M059J (cell line): ENCODE data around the gene HDAC4. TPM values are rescaled to one million over a fixed set of nuclear protein-coding genes. Genes with fewer than 3 reads are reported as not detected.
A peak's percentile ranks its signal among the peaks of the same experiment; 100 is the strongest.

Experiments
- DNase-seq: peaks from one replicate; pipeline ENCODE4 v3.0.0-alpha.2; 2012; ENCODE audit warnings: low read depth
- total RNA-seq: library from RNA; depleted of rRNA; stranded (reverse); fragments of >200 nt; shearing (Covaris generic); gene quantifications from 2 replicates; pipeline ENCODE4 v1.2.3, GENCODE V29; 2014

Gene HDAC4
- total RNA-seq, 1 experiment from 2014 or later = 3.9 TPM

DNA sequence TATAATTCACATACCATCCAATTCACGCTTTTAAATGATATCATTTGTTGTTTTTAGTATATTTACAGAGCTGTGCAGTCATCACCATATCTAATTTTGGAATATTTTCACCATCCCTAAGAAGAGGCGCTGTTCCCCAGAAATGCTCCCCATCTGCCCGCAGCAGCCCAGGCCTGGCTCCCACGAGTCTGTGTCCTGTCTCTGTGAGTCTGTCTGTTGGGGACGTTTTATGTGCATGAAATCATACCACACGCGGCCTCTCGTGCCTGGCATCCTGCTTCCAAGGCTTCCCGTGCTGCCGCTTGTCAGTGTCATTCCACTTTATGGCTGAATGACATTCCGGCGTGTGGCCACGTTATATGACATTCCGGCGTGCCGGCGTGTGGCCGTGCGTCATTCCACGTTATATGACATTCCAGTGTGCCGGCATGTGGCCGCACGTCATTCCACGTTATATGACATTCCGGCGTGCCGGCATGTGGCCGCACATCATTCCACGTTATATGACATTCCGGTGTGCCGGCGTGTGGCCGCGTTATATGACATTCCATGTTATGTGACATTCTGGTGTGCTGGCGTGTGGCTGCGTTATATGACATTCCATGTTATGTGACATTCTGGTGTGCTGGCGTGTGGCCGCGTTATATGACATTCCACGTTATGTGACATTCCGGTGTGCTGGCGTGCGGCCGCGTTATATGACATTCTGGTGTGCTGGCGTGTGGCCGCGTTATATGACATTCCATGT, 276.5 kb downstream of the HDAC4 start:
- DNase-seq = no peak

DNA sequence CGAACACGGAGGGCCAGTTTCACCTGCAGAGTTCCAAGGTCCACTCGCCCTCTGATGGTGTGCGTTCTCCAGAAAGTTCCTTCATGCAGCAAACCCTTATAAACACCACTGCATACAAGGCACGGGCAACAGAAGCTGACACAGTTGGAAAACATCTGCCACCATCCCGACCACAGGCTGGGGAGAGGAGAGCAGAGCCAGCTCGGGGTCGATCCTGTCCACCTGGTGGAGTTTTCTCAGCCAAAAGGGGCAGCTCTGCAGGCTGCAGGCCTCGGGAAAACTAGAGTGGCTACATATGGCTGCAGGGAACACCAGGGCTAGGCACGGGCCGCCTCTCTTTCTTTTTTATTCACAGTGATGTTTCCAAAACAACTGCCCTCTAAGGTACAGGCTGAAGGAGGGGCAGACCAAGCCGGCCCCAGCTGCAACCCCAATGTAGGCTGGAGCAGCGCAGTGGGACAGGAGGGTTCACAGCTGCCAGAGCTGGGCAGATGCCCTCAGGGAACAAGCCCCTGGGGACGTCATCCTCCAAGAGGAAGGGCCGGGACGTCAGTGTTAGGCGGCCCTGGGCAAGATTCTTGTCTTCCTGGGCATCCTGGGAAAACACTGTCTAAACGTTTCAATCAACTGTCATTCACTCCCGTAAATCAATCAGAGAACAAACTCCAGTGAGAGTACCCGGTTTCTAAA, 278.3 kb downstream of the HDAC4 start:
- DNase-seq = no peak

DNA sequence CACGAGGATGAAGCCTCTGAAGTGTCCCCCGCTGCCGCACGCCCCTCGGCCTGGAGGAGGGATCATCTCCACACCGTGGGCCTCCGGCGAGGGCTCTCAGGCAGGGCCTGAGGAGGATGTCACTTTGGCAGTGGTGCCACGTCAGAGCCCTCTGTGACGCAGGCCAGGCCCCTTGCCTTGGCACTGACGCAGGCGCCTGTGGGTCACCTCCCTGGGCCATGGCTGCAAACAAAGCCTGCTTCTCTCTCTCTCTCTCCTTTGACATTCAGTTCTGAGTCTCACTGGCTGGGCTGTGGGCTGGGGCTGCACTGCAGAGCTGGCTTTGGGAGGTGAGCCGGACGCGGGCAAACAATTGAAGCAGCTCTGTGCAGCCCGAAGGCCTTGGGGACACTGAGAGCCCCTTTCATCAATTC, 279.2 kb downstream of the HDAC4 start:
- no peak for DNase-seq

DNA sequence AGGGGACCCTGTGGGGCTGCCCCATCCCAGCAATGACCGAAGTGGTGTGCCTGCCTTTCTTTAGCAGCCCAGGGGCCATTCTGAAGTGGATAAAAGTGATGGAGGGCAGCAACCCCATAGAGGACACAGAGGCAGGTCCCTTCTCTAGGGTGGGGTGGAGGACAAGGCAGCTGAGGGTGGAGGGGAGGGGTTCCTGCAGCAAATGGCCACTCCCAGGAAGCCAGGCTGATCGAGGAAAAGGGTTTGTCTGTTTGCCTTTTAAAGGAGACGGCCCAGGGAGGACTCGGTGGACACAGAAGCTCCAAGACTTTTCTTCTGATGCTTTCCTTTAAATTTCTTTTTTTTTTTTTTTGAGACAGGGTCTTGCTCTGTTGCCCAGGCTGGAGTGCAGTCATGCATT, 280.2 kb downstream of the HDAC4 start:
- DNase-seq = no peak

DNA sequence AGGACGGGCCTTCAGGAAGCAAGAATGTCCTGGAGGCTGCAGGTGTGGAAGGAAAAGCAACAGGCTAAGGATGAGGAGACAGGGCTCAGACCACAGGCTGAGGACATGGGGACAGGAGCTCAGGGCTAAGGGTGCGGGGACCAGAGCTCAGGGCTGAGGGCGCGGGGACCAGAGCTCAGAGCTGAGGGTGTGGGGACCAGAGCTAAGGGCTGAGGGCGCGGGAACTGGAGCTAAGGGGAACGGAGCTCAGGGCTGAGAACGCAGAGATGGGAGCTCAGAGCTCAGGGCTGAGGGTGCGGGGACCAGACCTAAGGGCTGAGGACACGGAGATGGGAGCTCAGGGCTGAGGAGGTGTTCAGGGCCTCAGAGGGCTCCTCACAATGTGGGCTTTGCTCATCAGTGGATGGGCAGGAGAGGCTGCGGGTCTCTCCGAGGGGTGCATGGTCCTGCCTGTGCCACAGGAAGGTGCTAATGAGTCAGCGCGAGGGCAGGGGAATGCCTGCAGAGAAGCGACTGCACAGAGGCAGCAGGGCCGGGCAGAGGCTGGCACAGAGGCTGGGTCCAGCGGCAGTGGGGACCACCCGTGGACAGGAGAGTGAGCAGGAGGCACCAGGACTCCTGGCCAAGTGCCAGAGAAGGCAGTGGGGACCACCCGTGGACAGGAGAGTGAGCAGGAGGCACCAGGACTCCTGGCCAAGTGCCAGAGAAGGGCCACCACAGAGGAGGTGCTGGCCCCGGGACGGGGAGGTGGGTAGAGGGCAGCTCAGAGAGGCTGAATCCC, 281.3 kb downstream of the HDAC4 start:
- no peak for DNase-seq

DNA sequence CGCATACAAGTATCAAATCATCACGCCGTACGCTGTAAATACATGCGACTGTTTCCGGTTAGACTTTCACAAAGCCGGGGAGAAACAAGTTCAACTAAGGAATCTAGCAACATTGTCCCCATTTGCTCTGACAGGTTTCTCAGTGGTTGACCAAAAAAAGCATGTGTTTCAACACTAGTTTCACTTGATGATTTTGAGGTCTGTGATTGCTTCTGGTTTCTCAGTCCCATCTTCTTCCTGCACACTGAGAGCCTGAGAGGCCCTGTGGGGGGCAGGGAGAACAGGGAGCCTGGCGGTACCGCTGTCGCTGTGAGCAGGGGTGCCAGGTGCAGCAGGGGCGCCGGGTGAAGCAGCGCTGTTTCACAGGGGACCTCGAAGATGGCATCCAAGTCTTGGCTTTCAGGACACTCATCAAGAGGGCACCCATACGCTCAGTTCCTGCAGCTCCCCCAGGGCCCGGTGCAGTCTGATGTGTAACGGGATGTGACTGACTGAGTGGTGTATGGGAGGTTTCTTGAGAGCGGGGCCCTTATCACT, 282.1 kb downstream of the HDAC4 start:
- DNase-seq = no peak

DNA sequence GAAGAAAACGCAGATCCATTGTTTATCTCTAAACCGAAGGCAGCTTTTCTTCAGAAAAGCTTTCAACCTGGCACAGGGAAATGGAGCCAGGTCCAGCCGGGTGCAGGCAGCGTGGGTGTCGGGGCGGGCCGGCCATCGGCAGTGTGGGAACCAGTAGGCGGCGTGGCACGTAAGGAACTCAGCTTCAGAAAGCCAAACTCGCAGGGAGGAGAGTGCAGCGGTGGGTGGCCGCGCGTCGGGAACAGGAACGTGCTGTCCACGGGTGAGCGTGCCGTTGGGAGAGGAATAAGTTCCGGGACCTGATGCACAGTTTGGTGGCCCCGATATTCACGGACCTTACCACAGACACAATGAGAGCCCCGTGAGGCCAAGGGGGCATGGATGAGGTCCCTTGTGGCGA, 282.6 kb downstream of the HDAC4 start:
- DNase-seq = no peak

DNA sequence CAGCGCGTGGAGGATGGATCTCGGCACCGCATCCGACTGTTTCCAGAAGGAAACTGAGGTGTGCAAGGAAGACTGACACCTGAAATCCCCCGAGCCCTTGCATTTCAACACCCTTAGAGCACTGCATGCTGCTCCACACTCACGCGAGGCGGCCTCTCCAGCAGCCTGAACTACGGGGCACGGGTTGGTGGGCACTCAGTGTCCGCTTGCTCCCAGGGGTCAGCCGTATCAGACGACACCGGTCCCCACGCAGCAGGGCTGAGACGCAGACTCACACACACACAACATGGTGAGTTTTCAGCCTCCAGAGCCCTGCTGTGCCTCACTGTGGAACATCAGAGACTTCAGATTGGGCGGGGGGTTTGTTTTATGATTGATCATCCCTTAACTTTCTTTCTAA, 283.0 kb downstream of the HDAC4 start:
- no peak for DNase-seq

DNA sequence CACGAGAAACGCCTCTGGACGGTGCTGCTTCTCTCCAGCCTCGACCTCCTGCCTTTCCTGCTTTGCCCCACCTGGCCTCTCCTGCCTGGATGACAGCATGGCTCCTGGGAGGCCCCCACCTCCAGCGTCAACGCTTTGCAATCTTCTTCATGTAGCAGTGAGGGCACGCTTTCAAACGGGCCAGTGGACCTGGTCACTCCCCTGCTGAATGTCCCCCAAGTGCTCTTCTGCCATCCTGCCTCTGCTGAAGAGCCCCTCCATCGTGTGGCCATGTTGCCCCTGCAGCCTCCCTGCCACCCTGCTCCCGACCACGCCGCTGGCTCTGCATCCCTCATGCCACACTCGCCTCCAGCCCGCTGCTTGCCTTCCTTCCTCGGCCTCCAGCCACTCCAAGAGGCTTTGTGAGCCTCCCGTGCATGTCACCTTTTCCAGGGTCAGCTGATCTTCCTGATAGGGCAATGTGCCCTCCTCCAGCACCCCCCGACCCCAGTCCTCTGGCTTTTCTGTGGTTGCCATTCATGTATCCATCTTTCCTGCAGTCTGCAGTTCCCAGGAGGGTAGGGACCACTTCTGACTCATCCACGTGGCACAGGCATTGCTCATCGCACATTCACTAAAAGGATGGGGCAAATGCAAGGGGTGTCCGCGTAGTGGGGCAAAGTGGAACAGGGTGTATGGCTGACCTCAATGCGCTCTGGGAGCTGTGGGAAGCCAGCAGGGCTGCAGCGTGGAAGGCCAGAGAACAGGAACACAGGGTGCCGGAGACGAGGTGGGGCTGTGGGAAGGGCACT, 284.2 kb downstream of the HDAC4 start:
- peak; percentile 46 for DNase-seq

DNA sequence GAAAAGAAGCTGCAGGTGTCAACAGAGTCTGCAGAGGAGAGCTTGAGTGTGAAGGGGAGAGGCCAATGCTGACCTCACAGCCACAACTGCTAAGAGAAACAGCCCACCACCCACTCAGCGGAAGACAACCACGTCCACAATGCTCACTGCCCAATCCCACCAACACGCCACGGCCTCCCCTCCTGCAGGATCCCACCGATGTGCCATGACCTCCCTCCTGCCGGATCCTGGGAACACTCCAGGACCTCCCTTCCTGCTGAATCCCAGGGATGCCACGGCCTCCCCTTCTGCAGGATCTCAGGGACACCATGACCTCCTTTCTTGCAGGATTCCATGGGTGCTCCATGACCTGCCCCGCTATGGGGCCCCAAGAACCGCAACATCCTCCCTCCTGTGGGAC, 285.2 kb downstream of the HDAC4 start:
- DNase-seq = no peak

DNA sequence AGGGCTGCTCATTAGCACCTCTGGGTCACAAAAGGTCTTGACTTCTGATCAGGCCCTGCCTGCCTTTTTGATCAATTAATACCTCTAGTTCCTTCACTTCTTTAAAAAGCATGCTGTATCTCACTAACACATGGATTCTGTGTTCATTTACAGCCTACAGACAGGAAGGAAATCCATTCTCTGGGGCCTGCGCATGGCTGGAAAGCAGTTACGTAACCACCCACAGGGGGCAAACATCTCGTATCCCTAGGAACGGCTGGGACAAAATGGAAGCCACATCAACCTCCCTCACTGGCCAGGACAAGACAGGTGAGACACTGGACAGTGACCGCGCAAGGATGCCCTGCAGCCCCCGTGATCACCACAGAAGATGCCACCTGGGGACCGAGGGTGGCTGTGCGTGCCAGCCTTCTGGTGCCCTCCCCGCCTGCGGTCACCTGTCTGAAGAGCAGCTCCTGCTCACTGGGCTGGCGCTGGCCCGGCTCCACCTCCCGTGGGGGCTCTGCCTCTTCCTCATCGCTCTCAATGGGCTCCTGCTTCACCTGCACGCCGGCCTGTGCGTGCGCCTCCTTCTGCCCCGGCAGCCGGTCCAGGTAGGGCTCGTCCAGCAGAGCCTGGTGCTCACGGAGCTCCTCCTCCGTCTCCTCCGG, 286.1 kb downstream of the HDAC4 start:
- DNase-seq = no peak

DNA sequence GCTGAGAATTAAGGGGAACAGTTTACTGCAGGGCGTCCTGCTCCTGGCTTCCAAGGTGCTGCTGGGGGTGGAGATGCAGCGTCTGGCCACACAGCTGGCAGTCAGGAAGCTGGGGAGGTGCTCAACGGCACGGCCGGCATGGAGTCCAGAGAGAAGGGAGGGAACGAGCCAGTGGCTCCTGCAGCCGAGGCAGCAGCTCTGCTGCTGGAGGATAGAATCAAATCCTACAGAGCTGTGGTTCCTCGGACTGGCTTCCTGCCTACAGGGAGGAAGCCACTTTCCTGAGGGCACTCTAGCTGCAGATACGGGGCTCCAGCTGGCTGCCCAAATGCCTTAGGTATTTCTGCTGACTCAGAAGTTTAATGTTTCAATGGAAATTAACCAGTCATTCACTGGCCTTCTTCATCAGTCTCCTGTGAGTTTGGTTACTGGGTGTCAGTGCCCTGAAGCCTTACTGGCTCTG, 286.7 kb downstream of the HDAC4 start:
- DNase-seq = peak; percentile 11

DNA sequence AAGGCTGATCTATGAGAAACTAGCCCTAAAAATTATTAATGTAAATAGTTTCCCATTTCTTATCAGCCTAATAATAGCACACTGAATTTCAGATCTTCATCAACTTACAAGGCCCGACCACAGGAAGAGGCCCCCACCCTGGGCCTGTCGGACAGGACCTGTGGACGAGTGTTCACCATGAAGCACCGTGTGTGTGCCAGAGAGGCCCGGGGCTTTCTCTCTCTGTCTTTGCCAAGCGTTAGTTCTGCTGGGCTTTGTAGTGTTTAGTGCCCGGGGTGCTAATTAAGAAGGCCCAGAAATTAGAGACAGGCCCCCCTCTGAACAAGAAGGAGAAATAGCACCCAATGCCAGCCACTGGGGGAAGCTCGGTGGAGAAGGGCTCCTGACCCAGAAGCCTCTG, 287.2 kb downstream of the HDAC4 start:
- no peak for DNase-seq

DNA sequence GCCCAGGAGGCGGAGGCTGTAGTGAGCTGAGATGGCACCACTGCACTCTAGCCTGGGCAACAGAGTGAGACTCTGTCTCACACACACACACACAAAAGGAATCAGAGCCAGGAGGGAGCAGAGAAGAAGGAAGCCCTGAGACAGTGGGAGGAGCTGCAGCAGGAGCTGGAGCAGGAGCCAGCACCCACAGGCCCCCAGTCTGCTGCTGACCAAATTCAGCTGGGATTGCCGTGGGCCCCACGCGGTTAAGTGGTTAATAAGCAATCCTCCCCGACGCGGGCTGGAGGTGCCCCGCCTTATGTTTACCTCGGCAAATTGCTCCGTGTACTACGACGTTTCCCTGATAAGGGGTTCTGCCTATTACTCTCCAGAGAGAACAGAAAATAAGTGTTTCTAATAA, 287.6 kb downstream of the HDAC4 start:
- no peak for DNase-seq

DNA sequence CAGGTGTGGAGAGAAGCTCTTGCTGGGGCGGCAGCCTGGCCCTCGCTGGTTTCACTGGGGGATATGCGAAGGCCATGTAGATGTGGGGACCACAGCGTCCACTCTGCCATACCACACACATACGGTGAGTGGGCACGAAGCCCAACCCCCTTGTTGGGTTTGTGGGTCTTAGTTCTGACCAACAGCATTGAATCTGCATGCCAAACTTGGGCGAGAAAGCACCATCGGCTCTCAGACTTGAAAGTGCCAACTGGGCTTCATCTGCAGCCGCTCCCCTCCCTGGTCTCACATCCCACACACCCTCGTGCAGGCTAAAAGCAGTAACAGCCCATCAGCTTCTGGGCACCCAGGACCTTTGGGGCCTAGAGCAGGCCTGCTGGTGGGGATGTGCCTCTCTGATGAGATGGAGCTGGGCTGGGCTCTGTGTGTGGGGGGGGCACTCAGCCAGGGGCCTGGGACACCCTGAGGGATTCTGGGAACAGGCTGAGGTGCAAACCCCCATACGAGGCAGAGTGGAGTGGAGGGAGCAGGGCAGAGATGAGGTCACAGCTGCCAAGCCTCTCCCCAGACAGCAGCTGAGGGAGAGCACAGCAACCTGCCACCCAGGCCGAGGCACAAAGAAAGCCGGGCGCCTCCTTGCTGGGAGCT, 288.6 kb downstream of the HDAC4 start:
- DNase-seq = no peak

DNA sequence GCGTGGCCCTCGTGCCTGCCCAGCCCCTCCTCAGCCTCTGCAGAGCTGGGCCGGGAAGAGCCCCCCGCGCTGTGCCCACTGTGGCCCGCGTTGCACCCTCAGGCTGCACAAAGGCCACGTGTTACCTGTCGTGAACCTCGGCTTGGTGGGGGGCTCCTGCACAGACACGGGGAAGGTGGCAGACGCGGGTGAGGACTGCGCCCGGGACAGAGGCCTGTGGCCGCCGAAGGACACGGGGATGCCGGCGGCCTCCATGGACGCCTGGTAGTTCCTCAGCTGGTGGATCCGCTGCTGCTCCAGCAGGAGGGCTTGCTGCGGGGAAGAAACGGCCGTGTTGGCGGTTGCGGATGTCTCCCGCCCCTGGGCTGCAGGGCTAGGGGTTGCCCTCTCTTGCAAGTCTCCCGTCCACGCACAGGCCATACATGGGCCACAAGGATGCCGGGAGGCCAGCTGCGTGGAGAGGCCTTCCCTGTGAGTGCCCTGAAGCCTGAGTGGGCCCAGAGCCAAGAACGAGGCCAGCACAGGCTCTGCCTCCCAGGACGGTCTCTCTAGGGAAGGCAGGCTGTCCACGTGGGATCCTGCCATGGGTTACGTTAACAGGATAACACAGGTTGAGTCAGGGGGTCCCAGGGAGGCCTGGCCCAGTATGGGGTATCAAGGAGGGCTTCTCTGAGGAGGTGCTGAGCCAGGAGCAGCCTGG, 289.3 kb downstream of the HDAC4 start:
- no peak for DNase-seq

DNA sequence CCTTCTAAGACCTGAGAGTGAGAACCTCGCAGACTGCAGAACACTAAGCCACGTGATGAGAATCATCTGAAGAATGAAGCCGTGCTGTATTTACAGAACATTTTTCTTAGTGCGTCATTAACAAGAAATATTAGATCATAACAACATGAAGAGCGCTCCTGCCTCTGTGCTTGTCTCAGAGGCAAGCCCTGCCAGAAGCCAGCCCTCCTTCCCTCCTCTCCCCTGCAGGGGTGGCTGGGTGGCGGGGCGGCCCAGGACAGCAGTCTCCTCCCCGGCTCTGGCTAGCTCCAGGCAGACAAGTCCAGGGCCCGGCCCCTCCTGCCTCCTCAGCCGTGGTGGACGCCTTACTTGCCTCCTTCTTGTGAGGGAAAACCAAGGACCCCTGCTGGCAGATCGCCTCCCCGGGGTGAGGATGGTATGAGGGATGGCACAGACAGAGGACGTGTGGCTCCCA, 290.2 kb downstream of the HDAC4 start:
- no peak for DNase-seq

DNA sequence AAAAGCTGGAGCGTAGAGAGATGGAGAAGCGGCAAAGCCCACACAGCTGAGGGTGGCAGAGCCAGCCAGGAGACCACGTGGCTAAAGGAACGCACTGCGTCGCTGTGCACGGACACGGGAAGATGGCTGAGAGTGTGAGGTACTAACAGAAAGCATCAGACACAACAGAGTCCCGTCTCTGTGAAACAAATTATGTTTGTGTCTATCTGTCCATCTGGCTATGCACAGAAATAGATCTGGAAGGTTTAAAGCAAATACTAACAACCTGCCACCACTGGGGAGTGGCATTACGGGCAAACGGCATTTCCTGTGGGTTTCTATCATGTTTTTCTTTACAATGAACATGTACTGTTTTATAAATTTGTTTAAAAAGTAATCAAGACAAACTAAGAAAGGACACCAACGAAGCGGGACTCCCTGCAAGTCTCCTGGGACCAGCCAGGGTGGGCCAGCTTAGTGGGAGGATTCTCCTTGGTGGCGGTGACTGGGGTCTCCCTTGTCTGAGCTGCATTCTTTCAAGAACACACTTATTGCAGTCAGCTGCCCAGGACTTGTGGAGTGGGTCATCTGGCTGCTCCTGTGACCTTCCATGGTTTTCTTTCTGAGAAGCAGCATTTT, 290.8 kb downstream of the HDAC4 start:
- DNase-seq = no peak
